Activated CD4-positive, alpha-beta T cell treated with anti-CD3 and anti-CD28 coated beads, Interleukin-2, amount 50 U/mL, for 1 hour (primary cell): ENCODE data around the gene SNRNP35.
"Not testable (repeated sequence)": the region's sequence is repeated elsewhere in the genome, so short reads cannot be mapped to it uniquely, and the experiment has no call there.

ENCODE experiments used
- DNase-seq: peaks from one replicate; pipeline ENCODE4 v3.0.0-alpha.2; 2020

Gene SNRNP35, protein sequence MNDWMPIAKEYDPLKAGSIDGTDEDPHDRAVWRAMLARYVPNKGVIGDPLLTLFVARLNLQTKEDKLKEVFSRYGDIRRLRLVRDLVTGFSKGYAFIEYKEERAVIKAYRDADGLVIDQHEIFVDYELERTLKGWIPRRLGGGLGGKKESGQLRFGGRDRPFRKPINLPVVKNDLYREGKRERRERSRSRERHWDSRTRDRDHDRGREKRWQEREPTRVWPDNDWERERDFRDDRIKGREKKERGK

DNA sequence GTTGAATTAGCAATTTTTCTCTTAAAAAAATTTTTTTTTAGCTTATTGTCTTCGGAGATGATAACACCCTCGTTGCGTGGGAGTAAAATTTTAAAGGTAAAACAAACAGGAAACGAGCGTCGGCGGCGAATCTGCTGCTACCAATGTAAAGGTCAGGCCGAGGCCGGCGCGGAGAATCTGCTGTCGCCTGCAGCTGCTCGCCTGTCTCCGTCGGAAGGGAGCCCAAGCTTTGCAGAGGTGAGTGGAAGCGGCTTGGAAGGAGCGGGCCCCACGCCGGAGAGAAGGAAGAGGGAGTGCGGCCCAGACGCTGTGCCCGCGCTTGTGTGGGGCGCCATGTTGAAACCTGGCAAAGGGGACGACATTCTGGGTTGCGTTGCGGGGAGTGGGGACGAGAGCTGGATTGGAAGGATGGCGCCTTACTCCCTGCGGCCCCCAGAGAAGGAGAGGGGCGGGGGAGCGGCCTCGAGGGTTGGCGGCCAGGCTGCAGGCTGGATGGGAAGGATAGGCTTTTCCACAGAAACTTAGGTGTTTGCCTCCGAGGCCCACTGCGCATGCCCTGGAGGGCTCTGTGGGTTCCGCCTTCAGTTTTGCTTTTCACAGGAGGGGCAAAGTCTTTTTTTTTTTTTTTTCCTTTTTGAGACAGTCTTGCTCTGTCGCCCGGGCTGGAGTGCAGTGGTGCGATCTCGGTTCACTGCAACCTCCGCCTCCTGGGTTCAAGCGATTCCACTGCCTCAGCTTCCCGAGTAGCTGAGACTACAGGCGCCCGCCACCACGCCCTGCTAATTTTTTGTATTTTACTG is at the start of gene SNRNP35:
Gene SNRNP35 (plus strand): TSS at position 160 of the 800 bp plus-strand sequence. CDS start 7,402 bp downstream, outside the sequence.
- peak; percentile 81 for DNase-seq

DNA sequence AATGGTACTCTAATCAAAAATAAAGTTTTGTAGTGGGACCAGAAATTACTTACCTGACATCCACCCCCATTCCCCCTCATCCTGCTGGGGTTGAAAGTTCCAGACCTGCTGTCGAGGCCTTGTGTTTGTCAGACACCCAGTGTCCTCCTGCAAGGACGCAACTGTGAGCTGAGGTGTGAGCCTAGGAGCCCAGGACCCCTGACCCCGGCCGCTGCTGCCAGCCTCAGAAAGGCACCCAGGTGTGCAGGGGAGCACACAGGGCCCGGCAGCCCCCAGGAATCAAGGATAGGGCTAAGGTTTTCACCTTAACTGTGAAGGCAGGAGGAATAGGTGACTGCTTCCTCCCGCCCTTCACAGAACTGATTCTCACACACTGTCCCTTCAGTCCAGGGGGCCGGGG is 49.3 kb upstream of the SNRNP35 start:
- DNase-seq, result not testable (repeated sequence)

DNA sequence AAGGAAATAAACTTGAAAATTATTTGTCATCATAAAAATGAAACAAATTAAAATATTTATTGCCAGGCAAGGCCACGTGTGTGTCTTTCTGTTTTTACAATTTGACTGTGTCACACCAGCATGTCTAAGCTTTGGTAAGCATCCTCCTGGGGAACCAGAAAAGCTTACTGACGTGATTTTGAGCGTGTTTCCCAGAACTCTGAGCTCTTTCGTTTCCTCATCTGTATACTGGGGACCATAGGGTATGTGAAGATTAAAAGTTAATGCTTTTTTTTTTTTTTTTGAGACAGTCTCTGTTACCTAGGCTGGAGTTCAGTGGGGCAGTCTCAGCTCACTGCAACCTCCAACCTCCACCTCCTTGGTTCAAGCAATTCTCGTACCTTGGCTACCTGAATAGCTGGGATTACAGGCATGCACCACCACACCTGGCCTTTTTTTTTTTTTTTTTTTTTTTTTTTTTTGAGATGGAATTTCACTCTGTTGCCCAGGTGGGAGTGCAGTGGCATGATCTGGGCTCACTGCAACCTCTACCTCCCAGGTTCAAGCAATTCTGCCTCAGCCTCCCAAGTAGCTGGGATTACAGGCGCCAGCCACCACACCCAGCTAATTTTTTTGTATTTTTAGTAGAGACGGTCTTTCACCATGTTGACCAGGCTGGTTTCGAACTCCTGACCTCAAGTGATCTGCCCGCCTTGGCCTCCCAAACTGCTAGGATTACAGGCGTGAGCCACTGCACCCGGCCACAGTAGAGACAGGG is 48.5 kb upstream of the SNRNP35 start:
- DNase-seq, result not testable (repeated sequence)

DNA sequence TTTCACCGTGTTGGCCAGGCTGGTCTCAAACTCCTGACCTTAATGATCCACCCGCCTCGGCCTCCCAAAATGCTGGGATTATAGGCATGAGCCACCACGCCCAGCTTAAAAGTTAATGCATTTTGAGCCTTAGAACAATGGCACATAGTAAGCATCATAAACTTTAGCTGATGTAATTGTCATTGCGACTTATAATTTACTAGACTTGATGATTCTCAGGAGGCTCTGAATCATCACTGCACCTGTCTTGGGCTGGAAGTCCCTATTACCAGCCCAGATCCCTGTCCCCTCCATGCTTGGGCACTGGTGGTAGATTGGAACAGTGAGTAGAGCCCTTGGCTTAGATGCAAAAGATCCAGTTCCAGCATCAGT is 47.9 kb upstream of the SNRNP35 start:
- DNase-seq, result no peak

DNA sequence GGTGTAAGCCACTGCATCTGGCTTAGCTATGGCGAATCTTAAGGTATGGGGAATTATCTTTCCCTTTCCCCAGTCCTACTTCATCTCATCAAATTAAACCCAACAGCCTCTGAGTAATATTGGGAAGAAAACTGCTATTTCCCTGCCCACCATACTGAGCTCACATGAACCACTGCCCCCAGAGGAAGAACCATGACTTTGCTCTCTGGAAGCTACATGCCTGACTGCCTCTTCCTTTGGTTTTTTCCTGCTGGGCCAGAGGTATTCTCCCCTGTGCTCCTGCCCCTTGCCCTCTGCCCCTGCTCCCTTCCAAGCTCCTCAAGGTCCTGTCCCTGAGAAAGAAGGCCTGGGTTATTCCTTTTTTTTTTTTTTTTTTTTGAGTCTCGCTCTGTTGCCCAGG is 36.6 kb upstream of the SNRNP35 start:
- DNase-seq, result no peak

DNA sequence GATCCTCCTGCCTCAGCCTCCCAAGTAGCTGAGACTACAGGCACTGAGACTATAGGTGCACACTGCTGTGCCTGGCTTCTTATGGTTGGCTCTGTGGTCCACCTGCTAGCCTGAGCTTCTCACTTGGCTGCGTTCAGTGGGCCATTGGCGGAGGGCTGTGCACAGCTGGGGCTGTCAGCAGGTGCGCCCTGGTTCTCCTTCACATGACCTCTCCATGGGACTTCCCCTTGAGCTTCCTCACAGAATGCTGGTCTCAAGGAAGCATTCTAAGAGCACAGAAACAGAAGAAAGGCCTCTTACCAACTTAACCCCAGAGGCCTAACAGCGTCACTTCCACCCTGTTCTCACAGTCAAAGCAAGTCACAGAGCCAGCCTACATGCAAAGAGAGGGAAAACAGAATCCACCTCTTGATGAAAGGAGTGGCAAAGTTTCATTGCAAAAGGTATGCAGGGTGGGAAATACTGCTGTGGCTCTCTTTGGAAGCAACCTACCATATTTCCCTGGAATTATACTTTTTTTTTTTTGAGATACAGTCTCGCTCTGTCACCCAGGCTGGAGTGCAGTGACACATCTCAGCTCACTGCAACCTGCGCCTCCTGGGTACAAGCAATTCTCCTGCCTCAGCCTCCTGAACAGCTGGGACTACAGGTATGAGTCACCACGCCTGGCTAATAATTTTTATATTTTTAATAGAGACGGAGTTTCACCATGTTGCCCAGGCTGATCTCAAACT is 30.7 kb upstream of the SNRNP35 start:
- DNase-seq, result peak; percentile 23

DNA sequence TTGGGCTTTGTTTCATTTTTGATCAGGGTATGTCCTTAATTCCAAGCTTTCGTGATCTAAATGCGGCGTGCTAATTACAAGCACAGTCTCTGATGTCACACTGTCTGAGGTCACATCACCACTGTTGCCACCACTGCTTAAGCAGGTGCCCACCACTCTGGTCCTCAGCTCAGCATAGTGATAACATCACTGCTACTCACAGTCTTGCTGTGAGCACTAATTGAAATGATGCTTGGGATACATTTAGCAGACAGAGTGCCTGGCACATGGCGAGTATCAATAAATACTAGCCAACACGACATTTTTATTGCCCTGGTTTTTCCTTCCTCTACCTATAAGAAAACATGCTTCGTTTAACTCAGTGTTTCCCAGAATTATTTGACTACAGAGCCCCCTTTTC is 29.3 kb upstream of the SNRNP35 start:
- no peak for DNase-seq

DNA sequence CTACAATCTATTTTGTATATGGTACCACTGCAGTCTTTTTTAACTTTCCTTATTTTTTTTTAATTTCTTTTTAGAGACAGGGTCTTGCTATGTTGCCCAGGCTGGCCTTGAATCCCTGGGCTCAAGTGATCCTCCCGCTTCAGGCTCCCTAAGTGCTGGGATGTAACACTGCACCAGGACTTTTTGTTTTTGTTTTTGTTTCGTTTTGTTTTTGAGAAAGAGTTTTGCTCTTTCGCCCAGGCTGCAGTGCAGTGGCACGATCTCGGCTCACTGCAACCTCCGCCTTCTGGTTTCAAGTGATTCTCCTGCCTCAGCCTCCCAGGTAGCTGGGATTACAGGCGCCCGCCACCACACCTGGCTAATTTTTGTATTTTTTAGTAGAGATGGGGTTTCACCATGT is 28.8 kb upstream of the SNRNP35 start:
- DNase-seq, result not testable (repeated sequence)

DNA sequence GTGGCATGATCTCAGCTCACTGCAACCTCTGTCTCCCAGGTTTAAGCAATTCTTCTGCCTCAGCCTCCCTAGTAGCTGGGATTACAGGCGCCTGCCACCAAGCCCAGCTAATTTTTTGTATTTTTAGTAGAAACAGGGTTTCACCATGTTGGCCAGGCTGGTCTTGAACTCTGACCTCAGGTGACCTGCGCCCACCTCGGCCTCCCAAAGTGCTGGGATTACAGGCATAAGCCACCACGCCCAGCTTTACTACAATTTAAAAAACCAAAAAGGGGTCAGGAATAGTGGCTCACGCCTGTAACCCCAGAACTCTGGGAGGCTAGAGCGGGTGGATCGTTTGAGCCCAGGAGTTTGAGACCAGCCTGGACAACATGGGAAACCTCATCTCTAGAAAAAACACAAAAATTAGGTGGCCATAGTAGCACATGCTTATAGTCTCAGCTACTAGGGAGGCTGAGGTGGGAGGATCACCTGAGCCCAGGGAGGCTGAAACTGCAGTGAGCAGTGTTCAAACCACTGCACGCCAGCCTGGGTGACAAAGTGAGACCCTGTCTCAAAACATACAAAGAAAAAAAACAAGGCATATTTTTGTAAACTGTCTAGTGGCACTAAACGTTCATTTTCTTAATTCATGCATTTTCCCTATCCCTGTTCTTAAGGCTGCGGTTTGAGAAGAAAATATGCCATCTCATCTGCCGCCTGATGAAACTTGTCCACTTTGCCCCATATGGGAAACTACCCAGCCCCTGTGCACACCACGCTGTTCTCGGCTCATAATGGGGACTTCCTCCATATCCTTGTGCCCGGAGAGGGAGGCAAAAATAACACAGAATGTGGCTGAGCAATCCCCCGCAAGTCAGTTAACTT is 25.8 kb upstream of the SNRNP35 start:
- DNase-seq, result not testable (repeated sequence)

DNA sequence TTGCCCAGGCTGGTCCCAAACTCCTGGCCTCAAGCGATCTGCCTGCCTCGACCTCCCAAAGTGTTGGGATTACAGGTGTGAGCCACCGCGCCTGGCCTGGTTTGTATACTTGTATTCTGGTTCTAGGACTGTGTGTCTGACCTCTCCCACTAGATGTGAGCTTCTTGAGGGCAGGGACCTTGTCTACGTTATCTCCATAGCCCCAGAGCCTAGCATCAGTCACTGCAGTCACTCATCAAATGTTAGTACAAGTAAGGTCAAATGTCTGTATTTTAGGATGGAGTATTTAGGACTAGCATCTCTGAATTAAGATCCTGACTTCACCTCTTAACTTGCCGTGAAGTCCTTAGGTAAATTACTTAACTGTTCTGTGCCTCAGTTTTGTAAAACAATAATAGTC is 24.3 kb upstream of the SNRNP35 start:
- DNase-seq, result no peak

DNA sequence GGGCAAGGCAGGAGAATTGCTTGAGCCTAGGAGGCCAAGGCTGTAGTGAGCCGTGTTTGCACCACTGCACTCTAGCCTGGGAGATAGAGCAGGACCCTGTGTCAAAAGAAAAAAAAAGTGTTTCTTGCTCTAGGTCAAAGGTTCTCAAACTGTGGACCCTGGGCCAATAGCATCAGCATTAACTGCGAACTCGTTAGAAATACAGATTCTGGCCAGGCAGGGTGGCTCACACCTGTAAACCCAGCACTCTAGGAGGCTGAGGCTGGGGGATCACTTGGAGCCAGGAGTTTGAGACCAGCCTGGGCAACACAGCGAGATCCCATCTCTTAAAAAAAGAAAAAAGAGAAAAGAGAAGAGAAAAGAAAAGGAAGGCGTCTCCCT is 22.3 kb upstream of the SNRNP35 start:
- DNase-seq, result no peak

DNA sequence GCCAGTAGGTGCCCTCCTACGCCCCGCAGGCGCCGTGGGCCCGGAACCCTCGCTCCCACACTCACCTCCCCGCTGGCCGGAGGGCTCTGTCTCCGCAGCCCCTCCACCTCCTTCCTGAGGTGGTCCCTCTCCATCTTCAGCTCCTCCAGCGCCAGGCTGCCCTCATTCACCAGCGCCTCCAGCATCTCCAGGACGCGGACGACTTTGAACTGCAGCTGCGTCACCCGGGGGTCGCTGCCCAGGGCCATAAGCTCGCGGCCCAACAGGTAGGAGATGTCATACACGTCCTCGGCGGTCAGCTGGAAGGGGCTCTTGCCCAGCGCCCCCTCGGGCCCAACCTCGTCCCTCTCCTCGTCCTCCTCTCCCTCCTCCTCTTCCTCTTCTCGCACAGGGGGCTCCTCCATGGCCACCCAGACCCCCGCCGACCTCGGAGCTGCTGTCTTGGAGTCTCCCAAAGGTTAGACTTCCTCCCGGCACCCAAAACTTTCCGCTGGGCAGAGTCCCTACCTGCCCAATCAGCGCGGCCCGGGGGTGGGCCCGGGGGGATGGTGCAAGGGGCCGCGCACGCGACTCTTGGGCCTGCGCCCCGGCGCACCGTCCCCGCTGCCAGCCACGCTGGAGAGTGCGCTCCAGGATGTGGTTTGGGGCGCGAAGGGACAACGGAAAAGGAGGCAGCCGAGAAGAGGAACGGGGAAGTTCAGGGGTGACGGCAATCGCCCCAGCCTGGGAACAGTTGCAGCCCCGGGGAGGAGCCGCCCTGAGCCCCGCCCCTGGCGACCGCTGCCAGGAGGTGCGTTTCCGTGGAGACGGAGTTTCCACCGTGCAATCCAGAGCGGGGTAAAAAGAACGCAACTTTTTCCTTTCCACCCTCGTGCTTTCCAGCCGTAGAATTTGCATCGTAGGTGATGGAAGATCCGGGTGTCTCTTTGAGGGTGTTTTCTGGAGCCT is 21.6 kb upstream of the SNRNP35 start, which contains the start of gene RILPL2:
Gene RILPL2 (minus strand): TSS at position 668 of the 948 bp plus-strand sequence. CDS start 264 bp downstream, at position 404.
- peak; percentile 95 for DNase-seq

DNA sequence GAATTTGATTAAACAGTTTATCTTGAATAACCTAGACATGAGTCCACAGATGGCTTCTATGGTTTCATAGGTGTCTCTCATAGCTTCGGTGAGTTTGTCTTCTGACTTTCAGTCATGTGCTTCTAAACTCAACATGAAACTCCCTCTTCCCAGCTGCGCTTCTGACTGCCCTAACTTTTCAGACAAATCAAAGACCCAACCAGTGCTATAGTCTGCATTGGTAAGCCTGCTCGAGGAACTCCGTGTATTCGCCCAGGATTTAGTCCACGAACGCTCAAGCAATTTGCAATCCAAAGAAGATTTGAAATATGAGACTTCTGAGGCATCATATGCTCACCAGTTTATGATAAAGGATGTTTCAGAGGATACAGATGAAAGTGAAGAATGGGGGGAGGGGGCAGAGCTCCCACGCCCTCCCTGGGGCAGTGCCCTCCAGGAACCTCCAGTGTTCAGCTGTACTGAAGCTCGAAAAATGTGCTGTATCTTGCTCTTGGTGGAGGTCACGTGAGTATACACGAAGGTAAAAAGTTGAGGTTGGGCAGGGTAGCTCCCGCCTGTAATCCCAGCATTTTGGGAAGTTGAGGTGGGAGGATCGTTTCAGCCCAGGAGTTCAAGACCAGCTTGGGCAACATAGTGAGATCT is 16.3 kb upstream of the SNRNP35 start:
- DNase-seq, result no peak

DNA sequence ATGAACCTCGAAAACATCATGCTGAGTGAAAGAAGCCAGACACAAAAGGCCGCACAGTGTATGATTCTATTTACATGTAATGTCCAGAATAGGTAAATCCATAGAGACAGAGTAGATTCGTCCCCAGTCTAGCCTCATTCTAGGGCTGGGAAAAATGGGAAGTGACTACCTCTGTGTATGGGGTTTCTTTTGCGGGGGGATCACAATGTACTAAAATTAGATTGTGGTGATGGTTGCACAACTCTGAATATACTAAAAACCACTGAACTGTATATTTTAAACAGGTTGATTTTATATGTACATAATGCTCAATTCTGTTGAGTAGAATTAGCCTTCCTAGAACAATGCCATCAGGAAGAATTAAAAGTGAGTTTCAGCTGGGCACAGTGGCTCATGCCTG is 15.2 kb upstream of the SNRNP35 start:
- DNase-seq, result no peak

DNA sequence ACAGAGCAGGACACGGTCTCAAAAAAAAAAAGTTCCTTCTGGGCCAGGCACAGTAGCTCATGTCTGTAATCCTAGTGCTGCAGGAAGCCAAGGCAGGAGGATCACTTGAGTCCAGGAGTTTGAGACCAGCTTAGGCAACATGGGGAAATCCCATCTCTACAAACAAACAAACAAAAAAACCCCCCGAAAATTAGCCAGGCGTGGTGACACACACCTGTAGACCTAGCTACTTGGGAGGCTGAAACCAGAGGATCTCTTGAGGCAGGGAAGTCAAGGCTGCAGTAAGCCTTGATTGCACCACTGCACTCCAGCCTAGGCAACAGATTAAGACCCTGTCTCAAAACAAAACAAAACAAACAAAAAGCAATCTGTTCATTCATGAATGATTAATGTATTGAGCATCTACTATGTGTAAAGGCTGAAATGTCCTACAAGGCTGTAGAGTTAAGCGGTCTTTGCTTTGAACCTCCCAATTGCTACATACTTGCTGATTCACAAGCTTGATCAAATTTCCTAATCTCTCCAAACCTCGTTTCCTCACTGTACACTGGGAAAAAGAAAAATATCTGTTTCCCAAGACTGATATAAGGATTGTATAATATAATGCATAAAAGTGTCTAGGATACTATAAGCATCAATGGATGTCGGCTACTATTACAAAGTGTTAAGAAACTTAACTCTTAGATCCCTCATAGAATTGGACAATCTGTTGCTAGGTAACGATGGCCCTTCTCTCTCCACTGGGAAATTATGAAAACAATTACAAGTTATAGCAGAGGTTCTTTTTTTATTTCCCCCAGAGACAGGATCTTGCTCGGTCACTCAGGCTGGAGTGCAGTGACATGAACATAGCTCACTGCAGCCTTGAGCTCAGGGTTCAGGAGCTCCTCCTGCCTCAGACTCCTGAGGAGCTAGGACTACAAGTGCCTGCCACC is 13.6 kb upstream of the SNRNP35 start:
- DNase-seq, result no peak

DNA sequence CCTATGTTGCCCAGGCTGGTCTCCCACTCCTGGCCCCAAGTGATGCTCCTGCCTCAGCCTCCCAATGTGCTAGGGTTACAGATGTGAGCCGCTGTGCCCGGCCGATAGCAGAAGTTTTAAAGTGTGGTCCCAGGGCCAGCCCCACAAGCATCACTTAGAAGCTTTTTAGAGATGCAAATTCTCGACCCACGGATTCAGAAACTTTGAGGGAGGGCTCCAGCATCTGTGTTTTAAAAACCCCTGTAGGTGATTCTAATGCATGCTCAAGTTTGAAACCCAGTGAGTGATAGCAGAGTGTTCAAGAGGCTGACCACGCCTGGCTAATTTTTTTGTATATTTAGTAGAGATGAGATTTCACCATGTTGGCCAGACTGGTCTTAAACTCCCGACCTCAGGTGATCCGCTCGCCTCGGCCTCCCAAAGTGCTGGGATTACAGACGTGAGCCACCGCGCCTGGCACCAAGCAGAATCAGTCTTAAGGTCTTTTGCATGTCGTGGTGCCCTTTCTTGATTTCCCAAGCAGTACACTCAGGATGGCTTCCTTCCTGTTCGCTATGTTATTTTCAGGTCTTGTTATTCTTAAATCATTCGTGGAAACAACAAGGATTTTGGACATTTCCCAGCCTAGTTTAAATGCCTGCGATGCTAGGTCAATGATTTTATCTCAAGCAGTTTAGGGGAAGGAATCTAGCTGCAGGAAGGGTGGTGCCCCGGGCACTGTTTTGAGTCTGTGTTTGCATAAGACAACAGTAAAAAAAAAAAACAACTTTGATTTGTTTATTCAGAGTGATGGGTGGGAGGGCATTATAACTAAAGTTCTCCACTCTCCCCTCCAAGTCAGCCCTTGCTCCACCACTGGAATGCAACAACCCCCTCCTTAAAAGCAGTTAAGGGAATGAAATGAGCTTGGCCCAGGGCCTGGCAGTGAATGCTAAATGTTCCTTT is 12.3 kb upstream of the SNRNP35 start:
- no peak for DNase-seq

DNA sequence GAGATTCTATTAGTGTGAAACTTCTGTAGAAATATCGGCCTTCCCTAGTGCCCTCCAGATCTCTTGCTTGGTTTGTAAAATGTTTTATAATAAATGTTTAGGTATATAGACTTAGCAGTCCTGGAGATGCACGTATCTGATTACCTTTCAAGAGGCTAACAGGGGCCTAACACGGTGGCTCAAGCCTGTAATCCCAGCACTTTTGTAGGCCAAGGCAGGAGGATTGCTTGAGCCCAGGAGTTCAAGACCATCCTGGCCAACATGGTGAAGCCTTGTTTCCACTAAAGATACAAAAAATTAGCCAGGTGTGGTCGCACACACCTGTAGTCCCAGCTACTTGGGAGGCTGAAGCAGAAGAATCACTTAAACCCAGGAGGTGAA is 11.6 kb upstream of the SNRNP35 start:
- DNase-seq, result no peak

DNA sequence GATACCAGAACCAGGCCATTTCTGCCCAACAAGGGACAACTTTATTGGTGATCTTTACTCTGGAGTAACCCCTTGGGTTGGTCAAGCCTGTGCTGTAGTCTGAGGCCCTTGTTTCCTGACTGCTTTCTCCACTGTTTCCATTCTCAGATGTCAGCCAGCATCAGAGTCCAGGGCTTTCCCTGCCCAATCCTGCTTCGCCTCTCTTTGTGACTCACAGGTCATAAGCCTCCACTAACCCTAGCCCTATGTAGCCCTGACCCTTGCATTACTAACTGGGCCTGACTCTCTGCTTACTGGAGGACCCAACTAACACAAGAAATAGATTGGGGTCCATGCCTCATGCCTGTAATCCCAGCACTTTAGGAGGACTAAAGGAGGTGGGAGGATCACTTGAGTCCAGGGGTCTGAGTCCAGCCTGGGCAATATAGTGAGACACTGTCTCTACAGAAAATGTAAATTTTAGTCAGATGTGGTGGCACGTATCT is 8.6 kb upstream of the SNRNP35 start:
- no peak for DNase-seq
